HepG2 (cell line): ENCODE data around the gene HYI.

Source experiments
- BHLHE40 ChIP-seq: IDR thresholded peaks from 2 replicates; pipeline ENCODE4 v1.6.1; 2011; ENCODE audit warnings: low read length, improper control_type of control experiment
- CREB1 ChIP-seq, 2 experiments: fragments of 450-650 bp in 1 of 2; IDR thresholded peaks; 2 replicates each; pipeline ENCODE4 v1.6.1; 2016 to 2017; ENCODE audit warnings: control low read depth in 1 of 2, mild to moderate bottlenecking in 1 of 2, missing compliant biosample characterization in 1 of 2, missing genetic modification characterization in 1 of 2
- EP300 ChIP-seq, 3 experiments: sonication (generic) in 1 of 3; formaldehyde crosslinking in 1 of 3; IDR thresholded peaks; 2 replicates each; pipeline versions ENCODE4 v1.5.1 to v1.6.1; 2011 to 2020; ENCODE audit warnings: low read depth in 2 of 3, low read length in 2 of 3, borderline replicate concordance in 1 of 3, improper control_type of control experiment in 1 of 3, mild to moderate bottlenecking in 1 of 3, missing genetic modification reagents in 1 of 3, moderate library complexity in 1 of 3
- GLI4 ChIP-seq: sonication (generic); formaldehyde crosslinking; IDR thresholded peaks from 2 replicates; pipeline ENCODE4 v1.5.1; 2020; ENCODE audit warnings: missing genetic modification reagents, mild to moderate bottlenecking, moderate library complexity, borderline replicate concordance
- GTF3A ChIP-seq: sonication (generic); formaldehyde crosslinking; conservative IDR thresholded peaks from 2 replicates; pipeline ENCODE4 v1.4.0; 2020; ENCODE audit warnings: mild to moderate bottlenecking, missing genetic modification reagents
- MXI1 ChIP-seq: IDR thresholded peaks from 3 replicates; pipeline ENCODE4 v1.6.1; 2012; ENCODE audit warnings: low read depth, low read length, inconsistent platforms, borderline replicate concordance
- NFATC3 ChIP-seq: sonication (generic); formaldehyde crosslinking; IDR thresholded peaks from 2 replicates; pipeline ENCODE4 v1.5.1; 2020; ENCODE audit warnings: mild to moderate bottlenecking, missing genetic modification reagents
- POLR2AphosphoS5 ChIP-seq: IDR thresholded peaks from 2 replicates; pipeline ENCODE4 v1.6.1; 2012; ENCODE audit warnings: low read depth, low read length
- TAF1 ChIP-seq: sonication (generic); formaldehyde crosslinking; IDR thresholded peaks from 2 replicates; pipeline ENCODE4 v1.4.0; 2020; ENCODE audit warnings: missing genetic modification reagents
- U2AF2 ChIP-seq: fragments of 200-400 bp; formaldehyde crosslinking; IDR thresholded peaks from 2 replicates; pipeline ENCODE4 v1.6.1; 2017; ENCODE audit warnings: low read depth, mild to moderate bottlenecking, low read length
- ZBTB40 ChIP-seq, 2 experiments: fragments of 450-650 bp in 1 of 2; sonication (generic) in 1 of 2; formaldehyde crosslinking in 1 of 2; IDR thresholded peaks; 2 replicates each; pipeline versions ENCODE4 v1.6.1 to v1.8.0; 2016 to 2022; ENCODE audit warnings: antibody characterized with exemption in 1 of 2, mild to moderate bottlenecking in 1 of 2, missing genetic modification reagents in 1 of 2
- ZNF513 ChIP-seq: sonication (generic); formaldehyde crosslinking; conservative IDR thresholded peaks from 2 replicates; pipeline ENCODE4 v1.5.0; 2020; ENCODE audit warnings: missing genetic modification reagents
- TF ChIP-seq, protein P1 (sequence below): sonication (generic); formaldehyde crosslinking; IDR thresholded peaks from 2 replicates; pipeline ENCODE4 v1.5.0; 2020; ENCODE audit warnings: mild to moderate bottlenecking, missing genetic modification reagents, moderate library complexity
- TF ChIP-seq, protein P2 (sequence below), 2 experiments: fragments of 450-650 bp in 1 of 2; sonication (generic) in 1 of 2; formaldehyde crosslinking; IDR thresholded peaks; 2 replicates each; pipeline versions ENCODE4 v1.5.0 to v1.8.0; 2020 to 2022; ENCODE audit warnings: mild to moderate bottlenecking in 1 of 2, missing genetic modification reagents in 1 of 2

DNA sequence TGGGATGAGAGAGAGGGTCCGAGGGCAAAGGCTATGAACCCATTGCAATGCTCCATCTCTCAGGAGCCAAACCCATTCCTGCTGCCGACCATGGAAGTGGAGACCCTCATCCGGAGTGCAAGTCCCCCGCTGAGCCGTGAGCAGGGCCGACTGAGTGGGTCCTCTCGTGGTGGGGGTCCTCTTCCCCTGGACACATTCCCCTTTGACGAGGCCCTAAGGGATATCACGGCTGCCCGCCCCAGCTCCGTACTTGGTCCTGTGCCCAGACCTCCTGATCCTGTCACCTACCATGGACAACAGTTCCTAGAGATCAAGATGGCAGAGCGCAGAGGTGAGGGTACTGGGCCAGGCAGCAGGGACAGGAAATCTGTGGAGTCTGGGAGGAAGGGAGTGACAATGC, 11.0 kb downstream of the HYI start:
- TF ChIP-seq CREB1 (IDR thresholded peaks at IDR 0.05): no peak
- no peak for TF ChIP-seq CREB1 (CRISPR knock-in tag; IDR thresholded peaks at IDR 0.05)
- TF ChIP-seq GTF3A (CRISPR knock-in tag): no peak
- TF ChIP-seq U2AF2: no peak
- TF ChIP-seq, protein P1, sequence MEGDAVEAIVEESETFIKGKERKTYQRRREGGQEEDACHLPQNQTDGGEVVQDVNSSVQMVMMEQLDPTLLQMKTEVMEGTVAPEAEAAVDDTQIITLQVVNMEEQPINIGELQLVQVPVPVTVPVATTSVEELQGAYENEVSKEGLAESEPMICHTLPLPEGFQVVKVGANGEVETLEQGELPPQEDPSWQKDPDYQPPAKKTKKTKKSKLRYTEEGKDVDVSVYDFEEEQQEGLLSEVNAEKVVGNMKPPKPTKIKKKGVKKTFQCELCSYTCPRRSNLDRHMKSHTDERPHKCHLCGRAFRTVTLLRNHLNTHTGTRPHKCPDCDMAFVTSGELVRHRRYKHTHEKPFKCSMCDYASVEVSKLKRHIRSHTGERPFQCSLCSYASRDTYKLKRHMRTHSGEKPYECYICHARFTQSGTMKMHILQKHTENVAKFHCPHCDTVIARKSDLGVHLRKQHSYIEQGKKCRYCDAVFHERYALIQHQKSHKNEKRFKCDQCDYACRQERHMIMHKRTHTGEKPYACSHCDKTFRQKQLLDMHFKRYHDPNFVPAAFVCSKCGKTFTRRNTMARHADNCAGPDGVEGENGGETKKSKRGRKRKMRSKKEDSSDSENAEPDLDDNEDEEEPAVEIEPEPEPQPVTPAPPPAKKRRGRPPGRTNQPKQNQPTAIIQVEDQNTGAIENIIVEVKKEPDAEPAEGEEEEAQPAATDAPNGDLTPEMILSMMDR (CRISPR knock-in tag): no peak
- no peak for TF ChIP-seq ZBTB40 (IDR thresholded peaks at IDR 0.05)
- TF ChIP-seq ZBTB40 (CRISPR knock-in tag; IDR thresholded peaks at IDR 0.05): no peak
- no peak for TF ChIP-seq EP300 (IDR thresholded peaks at IDR 0.05; ENCODE audit: low read depth in 2 of 2, low read length in 2 of 2)
- no peak for TF ChIP-seq EP300 (CRISPR knock-in tag; IDR thresholded peaks at IDR 0.05; ENCODE audit: borderline replicate concordance)
- no peak for TF ChIP-seq NFATC3 (CRISPR knock-in tag)
- no peak for TF ChIP-seq BHLHE40
- TF ChIP-seq MXI1: no peak
- TF ChIP-seq TAF1: no peak
- no peak for TF ChIP-seq GLI4 (CRISPR knock-in tag)
- TF ChIP-seq, protein P2, sequence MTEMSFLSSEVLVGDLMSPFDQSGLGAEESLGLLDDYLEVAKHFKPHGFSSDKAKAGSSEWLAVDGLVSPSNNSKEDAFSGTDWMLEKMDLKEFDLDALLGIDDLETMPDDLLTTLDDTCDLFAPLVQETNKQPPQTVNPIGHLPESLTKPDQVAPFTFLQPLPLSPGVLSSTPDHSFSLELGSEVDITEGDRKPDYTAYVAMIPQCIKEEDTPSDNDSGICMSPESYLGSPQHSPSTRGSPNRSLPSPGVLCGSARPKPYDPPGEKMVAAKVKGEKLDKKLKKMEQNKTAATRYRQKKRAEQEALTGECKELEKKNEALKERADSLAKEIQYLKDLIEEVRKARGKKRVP (CRISPR knock-in tag; IDR thresholded peaks at IDR 0.05): no peak
- no peak for TF ChIP-seq POLR2AphosphoS5
- no peak for TF ChIP-seq ZNF513 (CRISPR knock-in tag)
